Activated T-cell treated with anti-CD3 and anti-CD28 coated beads for 48 hours (primary cell): ENCODE measurements around the gene LCNL1.
"Not testable (repeated sequence)": the region's sequence is repeated elsewhere in the genome, so short reads cannot be mapped to it uniquely, and the experiment has no call there.

Experiments
- DNase-seq: peaks from one replicate; pipeline ENCODE4 v3.0.0-alpha.2; 2020; ENCODE audit warnings: low read depth

The LCNL1 gene

DNA sequence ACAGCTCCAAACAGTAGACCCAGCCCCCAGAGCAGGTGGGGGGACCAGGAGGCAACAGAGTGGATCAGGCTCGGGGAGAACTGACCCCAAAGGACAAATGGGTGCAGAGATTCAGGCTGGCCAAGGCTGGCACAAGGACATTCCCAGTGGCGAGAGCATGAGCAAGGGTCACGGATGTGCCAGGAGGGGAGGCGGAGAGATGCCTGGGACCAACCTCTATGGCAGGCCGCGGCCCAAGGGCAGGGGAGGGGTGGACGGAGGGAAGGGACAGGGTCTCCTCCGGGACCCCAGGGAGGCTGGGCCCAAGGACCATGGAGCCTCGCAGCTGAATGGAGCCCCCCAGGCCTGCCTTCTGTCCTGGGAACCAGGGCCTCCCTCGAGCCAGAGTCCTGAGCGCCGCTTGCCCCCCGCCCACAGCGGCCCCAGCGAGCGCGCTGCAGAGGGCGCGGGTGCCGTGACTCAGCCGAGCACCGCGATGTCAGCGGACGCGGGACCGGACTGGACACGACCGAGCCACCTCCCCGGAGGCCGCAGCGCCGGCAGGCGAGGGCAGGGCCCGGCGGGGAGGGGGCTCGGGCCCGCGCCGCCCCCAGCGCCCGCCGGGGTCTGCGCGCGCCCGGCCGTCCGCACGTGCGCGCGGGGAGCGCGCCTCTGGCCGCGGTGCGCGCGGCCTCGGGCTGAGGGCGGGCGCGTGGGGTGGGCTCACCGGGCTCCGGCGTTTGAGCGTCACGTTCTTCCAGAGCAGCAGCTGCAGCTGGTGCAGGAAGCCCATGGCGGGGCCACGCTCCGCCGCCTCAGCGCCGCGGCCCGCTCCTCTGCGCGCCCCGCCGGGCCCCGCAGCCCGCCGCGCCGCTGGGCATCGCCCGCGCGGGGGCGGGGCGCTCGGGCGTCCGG is 44.8 kb downstream of the LCNL1 start, which contains the start of gene ABCA2:
Gene ABCA2 (minus strand): TSS at position 869 of the 894 bp plus-strand sequence. CDS start 97 bp downstream, at position 772.
- no peak for DNase-seq

DNA sequence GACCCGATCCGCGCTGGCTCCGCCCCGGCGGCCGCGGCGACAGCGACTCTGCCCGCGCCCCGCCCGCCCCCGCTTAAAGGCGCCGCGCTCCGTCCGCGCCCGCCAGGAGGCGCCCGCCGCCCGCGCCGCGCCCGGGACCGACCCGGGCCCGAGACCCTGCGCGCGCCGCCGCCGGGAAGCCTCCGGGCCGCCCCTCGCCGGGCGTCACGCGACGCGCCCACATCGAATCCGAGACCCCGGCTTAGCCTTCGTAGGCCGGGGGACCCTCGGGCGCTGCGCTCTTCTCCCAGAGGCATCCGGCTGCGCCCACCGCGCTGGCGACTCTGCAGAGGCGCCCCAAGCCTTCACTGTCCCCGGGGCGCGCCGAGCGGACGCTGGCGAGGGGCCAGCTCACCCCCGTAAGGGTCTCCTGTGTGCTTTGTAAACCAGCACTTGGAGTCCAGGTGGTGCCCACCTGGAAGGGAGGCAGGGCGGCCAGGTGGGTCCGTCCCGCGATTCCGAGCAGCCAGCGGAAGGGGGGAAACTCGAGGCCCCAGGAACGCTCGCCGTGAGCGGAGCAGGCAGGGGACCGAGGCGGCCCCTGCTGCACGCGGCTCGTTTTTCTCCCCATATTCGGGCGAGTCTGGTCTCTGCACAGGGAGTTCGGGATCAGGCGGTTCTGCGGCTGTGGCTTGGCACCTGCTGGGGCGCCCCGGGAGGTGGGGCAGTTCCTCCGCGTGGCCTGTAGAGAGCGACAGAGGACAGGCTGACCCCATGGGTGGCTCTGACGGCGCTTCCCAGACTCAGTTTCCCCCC is 45.7 kb downstream of the LCNL1 start:
- DNase-seq: peak; percentile 70

DNA sequence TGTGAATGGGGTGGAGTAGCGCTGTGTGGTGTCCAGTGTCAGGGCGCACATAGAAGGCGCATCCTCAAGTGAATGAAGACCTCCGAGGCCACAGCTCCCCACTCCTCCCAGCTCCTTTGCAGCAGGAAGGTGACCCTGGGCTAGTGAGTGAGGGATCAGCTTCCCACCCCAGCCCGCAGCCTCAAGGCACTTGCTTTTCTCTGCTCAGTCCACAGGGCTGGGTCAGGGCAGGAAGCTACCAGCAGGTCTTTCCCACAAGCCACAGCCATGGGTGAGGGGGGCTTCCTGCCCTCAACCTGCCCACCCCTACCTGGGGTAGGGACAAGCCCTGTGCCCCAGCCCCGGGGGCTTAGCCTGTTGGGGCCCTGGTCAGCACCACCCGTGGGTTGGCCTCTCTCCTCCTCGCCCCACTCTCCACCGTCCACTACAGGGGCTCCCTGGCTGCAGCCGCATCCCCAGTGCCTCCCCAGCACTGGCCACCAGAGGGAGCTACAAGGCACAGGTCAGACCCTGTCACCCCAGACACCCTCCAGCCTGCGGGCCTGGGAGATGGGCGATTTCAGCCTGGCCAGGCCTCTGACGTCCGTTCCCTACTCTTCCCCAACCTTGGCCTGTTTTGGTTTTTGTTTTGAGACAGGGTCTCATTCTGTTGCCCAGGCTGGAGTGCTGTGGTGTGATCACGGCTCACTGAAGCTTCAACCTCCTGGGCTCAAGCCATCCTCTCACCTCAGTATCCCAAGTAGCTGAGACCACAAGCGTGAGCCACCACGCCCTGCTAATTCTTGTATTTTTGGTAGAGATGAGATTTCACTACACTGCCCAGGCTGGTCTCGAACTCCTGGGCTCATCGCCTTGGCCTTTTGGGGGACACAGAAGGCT is 46.5 kb downstream of the LCNL1 start:
- DNase-seq: peak; percentile 71

DNA sequence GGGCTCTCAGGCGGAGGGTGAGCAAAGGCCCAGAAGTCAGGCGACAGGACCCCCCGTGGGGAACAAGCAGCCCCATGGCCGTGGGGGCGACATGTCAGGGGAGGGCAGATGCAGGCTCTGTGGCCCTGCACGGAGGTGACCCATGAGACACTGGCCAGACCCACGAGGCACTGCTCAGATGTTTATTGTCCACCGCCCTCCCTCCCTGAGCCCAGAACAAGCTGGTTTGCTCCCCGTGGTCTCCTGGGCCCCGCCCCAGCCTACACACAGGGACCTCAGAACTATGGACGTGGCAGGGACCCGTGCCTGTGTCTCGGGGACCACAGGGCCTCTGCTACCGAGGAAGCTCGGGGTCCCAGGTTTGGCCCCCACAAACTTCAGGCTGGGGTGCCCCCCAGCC is 47.2 kb downstream of the LCNL1 start:
- no peak for DNase-seq

DNA sequence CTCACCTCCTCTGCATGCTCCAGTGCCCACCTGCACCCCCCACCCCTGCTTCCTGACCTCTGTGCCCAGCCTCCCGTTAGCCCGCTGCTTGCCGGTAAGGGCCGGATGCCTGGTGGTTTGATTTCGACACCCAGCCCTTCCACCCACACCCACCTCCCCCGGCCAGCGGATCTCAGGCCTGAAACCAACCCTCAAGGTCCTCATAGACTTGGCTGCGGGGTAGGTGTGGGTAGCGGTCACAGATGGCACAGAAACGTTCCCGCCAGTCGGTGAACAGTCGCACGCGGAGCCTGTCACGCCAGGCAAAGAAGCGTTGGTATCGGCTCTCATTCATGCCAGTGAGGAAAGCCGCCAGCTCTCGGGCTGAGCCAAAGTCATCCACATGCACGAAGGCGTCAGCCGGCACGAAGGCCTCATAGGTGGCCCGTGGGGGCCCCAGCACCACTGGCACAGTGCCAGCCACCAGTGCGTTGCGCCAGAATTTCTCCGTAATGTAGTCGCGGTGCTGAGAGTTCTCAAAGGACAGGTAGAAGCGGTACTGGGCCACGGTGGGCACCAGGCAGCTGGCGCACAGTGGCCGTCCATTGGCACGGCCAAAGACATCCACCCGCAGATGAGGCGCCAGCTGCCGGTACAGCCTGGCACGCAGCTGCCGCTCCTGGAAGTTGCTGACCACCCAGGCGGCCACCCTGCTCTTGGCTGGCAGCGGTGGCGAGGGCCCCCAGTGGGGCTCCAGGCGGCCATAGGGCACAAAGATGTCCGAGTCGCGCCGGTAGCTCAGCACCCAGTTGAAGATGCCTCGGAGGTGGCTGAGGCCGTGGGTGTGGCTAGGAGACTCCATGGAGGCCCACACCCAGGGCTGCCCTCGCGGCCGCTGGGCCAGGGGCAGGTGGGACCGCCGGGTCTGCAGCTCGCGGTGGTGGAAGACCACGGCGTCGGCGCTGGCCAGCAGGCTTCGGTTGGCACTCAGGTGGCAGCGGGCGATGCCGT is 48.0 kb downstream of the LCNL1 start:
- DNase-seq: peak; percentile 37

DNA sequence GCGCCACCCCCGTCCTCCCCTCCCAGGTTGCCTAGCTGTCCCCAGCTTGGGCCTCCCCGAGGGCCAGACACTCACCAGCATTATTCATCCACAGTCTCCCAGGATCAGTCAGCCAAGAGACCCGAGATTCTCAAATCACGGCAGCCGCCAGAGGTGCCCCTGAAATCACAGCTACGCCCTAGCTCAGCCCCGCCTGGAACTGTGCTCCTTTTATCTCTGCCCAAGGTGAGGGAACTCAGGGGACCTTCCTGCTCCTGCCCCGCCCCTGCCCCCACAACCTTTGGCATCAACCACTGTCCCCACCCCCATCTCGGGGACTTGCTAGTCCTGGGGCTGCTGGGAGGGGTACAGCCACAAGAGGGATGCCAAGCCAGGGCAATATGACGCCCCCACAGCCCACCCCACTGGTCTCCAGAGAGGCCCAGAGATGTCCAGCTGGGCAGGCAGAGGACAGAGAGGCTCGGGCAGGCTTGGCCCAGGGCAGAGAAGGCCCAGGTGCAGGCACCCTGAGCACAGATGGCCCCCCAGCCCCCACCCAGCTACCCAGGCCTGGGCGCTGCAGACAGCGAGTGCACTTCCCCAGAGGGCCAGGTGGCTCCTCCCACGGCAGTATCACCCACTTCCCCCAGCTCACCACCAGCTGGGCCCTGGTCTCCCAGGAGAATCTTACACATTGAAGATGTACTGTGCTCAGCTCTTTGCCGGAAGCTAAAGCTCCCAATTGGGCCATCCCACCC is 49.3 kb downstream of the LCNL1 start, which contains the start of gene FUT7:
Gene FUT7 (minus strand): TSS at position 185 of the 737 bp plus-strand sequence. CDS start 97 bp downstream, at position 88.
- DNase-seq: peak; percentile 35

DNA sequence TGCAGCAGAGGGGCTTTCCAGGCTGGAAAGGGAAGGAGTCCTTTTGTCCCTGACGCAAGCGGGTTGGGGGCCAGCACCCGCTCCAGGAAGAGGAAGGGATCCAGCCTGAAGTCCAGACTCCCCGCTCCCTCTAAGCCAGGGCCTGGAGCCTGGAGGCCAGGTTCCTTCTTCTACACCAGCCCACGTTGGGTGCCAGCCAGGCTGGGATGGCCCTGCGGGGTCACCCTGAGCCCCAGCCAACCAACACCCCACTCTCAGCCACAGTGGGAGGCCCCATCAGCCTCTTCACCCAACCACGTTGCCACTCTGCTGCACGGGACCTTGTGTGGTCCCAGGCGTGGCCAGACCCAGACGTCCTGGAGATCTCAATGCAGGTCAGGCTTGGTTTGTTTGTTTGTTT is 50.1 kb downstream of the LCNL1 start:
- no peak for DNase-seq

DNA sequence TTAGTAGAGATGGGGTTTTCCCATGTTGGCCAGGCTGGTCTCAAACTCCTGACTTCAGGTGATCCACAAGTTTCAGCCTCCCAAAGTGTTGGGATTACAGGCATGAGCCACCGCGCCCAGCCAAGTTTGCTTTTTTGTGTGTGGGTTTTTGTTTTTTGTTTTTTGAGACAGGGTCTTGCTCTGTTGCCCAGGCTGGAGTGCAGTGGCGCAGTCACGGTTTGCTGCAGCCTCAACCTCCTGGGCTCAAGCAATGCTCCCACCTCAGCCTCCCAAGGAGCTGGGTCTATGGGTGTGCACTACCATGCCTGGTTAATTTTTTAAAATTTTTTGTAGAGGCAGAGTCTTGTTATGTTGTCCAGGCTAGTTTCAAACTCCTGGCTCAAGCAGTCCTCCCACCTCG is 50.7 kb downstream of the LCNL1 start:
- DNase-seq: not testable (repeated sequence)

DNA sequence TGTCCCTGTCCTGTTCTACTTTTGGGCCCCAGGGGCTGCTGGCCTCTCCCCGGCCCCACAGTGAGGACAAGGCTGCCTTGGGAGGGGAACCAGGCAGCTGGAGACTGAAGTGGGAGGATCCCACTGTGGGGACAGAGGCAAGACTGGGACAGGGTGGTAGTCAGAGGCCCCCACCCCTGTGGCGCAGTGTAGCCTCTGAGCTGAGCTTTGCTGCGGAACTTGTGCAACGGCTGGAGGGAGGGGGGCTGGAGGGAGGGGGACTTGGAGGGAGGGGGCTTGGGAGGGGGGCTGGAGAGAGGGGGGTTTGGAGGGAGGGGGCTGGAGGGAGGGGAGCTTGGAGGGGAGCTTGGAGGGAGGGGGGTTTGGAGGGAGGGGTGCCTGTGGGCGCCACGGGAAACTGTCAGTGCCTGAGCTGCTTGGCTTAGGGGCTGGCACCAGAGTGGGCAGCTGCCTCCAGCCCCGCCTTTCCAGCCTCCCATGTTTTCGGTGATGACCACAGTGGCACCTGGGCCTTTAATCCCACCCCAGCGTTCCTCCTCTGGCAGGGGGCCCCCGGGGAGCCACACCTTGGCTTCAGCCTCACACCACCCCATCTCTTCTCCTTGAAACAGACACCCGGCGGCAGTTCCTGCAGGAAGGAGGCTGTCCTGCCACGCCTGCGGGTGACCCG is 51.4 kb downstream of the LCNL1 start:
- no peak for DNase-seq

DNA sequence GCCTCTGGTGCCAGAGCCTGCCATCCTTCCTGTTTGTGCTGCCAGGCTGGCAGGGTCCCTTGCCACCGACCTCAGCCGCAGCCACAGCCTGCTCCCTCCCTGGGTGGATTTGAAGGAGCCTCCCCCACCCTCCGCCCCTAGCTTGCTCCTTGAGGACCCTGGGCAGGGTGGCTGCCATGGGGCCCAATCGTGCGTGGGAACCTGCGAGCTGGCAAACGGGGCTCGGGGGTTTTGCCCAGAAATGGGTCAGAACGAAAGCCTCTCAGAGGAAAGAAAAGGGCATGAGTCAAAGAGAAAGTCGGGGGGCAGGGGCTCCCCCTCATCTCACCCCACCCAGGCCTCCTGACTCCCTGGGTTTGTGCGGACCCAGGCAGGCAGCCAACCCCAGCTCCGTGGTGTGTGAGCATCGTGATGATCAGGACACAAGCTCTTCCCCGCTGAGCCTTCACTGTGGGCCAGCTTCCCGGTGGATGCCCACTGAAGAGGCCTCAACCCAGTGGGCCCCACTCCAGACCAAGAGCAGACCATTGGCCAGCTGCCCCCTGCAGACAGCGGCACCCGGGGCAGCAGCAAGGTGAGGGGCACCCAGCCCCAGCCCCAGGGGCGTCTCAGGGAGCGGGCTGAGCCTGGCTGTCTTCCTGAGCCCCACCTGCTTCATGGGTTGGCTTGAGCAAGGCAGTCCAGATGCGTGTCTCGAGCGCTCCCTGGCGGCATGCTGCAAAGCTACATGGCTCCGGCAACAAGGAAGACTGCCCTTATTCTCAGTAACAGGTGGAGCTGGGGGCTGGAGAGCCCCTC is 52.1 kb downstream of the LCNL1 start:
- DNase-seq: peak; percentile 83
